Mammary epithelial cell (primary cell): Measurements from ENCODE around the gene CXCL12.

Source experiments
- CTCF ChIP-seq, 2 donors: IDR thresholded peaks in 1 of 2; conservative IDR thresholded peaks in 1 of 2; 2 replicates each; pipeline ENCODE4 v1.5.1; 2011 to 2012; ENCODE audit warnings: inconsistent platforms in 2 of 2, low read length in 2 of 2, mild to moderate bottlenecking in 2 of 2, control low read depth in 1 of 2, low read depth in 1 of 2; ENCODE audit not compliant: insufficient read depth in 1 of 2; ENCODE audit errors: extremely low read depth in 1 of 2
- EZH2 ChIP-seq: IDR thresholded peaks from 2 replicates; pipeline ENCODE4 v1.6.1; 2012; ENCODE audit warnings: low read length, inconsistent platforms, borderline replicate concordance

GRCh38 chr10:44383749-44384600 is 922 bp downstream of the CXCL12 start:
- TF ChIP-seq CTCF (conservative IDR thresholded peaks at IDR 0.05 in 1 of 2, IDR thresholded peaks at IDR 0.05 in 1 of 2; ENCODE audit: extremely low read depth in 1 of 2, insufficient read depth in 1 of 2, low read depth in 1 of 2, low read length in 2 of 2) (no peak), EZH2 (no peak)
